ELF-1 (cell line): ENCODE results near the gene ISM1.

Source experiments
- DNase-seq: peaks from one replicate; pipeline ENCODE4 v3.0.0-alpha.2; 2016; ENCODE audit warnings: low read depth, low spot score

ISM1 gene

DNA sequence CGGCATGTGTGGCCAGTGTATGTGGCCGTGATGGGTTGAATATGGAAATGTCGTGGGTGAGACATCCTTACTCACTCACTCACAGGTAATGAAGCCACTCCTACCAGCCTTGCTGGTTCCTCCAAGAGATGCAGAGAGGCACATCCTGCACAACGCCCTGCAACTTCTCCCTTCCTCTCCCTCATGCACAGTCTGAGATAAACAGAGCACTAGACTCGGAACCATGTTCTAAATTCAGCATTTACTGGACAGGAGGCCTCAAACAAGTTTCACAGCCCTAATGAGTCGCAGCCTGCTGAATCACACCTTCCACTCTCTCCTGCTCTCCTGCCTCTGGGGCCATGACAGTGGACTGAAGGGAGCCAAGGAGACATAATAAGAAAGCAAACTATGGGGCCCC is 91.2 kb downstream of the ISM1 start:
- DNase-seq: no peak

DNA sequence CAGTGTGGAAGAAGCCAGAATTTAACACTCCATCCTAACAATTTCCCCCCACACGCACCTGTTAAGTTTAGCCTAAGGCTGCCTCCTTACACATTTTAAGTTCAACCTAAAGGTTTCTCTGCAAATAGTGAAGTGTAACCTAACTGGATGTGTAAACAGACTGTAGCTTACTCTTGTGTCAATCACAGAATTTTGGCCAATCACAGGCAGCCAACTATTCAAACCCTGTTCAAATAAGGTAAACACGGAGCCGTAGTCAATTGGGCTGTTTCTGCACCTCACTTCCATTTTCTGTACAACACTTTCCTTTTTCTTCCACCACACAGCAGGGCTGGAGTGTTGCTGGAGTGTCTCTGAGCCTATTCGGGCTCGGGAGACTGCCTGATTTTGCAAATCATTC is 92.1 kb downstream of the ISM1 start:
- no peak for DNase-seq

DNA sequence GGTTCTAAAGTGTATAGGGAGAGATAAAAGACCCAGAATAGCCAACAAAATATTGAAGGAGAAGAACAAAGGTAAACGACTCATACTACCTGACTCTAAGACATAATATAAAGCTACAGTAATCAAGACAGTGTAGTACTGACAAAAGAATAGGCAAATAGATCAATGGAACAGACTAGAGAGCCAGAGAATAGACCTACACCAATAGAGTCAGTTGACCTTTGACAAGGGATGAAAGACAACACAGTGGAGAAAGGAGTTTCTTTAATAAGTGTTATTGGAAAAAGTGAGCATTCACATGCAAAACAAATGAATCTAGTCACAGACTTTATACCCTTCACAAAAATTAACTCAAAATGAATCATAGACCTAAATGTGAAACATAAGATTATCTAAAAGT is 96.4 kb downstream of the ISM1 start:
- no peak for DNase-seq

DNA sequence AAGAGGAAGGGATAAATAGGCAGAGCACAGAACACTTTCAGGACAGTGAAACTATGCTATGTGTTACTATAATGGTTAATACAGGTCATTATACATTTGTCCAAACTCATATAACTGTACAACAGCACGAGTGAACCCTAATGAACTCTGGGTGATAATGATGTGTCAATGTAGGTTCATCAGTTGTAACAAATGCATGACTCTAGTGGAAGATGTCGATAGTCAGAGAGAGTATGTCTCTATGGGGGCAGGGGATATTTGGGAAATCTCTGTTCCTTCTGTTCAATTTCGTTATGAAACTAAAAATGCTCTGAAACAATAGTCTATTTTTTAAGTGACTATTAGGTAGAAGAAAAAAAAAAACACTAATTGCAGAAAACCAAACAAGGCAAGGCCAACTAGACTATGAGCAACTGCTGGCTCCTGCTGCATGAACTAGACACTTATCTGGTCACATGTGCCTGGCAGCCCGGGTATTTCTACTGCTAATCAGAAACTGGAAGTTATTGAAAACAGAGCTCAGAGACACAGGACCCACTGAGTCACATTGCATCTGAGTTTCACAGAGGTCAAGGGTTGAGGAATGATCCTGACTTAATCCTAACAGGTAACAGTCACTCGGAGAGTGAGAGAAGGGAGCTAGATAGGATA is 97.9 kb downstream of the ISM1 start:
- DNase-seq: no peak

DNA sequence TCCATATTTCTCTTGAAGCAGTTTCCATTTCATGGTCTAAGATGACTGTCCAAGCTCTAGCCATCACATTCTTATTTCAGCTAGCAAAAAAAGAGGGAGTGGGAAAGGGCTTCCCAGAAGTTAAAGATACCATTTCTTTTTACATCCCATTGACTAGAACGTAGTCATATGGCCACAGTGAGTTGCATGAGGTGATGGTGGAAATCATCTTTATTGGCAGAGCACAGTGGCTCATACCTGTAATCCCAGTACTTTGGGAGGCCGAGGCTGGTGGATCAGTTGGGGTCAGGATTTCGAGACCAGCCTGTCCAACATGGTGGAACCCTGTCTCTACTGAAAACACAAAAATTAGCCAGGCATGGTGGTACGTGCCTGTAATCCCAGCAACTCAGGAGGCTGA is 99.6 kb downstream of the ISM1 start:
- no peak for DNase-seq

DNA sequence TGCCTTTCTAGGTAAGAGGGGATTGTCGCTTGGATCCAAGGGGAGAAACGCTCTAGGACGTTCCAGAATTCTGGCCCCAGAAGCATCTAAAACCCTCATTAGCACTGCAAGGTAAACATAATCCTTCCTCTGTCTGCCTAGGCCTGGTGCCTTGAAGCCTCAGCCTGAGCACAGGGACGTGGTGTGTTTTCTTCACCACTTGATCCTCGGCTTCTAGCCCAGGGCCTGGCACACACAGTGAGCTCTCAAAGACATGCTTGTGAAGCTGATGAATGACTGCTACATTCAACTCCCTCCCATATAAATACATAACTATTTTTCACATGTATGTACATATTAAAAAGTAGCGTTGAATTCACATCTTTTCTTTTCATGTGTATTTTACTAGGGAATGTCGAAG is 100.3 kb downstream of the ISM1 start:
- DNase-seq: no peak

DNA sequence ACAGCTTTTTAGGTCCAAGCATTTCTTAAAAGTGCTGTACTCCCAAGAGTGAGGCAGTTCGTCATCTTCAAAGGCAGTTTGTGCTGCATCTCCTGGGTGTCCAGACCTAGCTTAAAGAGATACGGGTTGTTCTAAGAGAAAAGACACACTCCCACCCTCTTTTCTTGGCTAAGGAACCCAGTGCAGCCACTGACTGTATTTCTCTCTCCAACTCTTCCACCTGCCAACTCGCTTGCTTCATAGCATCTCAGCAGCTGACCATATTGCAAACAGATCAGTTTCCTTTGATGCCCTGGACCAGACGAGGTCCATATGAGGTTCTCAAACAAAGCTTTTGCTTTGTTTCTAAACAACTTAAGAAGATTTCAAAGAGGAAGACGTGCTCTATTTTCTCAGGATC is 101.1 kb downstream of the ISM1 start:
- DNase-seq: peak; percentile 18

DNA sequence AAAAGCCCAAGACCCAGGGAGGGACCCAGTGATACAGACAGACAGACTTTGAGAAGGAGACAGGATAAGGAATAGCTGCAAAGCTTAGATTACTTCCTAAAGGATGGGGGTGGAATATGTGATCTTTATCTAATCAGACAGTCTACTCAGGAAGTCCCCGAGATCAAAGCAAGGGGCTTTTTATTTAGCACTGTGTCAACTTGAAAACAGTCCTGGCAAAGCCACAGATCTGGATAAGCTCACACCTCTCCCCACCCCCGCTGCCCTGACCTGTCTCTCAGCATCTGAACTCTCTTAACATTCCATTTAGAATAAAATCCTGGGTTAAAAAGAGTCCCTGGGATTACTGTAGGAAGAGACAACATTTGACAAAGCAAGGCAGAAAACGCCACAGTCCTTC is 101.5 kb downstream of the ISM1 start:
- peak; percentile 75 for DNase-seq

DNA sequence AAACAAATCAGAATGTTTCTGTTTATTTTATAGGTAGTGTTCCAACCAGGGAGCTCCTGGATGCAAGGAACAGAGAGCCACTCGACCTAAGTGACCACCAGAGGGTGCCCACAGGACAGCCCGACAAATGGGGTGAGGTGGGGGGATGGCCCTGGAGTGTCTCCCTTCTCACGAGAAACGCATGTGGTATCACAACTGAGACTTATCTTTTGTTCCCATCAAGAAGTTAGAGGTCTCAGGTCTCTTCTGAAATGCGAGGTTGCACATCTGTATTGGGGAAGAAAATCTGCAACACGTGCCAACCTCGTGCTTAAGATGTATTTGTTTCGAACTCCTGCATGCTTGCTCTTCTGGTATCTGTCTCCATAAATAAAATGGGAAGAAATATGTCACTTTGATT is 104.0 kb downstream of the ISM1 start:
- DNase-seq: peak; percentile 54

DNA sequence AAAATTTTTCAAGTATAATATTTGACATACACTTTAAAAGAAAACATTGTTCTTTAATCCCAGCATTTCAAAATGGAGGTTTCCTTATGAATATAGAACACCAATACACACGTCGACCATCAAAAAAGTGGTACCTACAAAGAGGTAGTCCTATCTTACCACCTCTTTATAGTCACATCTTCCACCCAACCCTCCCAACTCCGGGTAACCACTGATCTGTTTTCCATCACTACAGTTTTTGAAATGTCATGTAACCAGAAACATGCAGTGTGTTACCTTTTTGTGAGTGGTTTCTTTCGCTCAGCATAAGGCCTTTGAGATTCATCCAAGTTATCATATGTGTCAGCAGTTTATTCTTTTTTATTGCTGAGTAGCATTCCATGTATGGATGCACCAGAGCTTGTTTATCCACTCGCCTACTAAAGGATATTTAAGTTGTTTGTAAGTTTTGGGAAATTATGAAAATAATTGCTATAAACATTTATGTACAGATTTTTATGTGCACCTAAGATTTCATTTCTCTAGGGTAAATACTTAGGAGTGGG is 104.8 kb downstream of the ISM1 start:
- DNase-seq: no peak

DNA sequence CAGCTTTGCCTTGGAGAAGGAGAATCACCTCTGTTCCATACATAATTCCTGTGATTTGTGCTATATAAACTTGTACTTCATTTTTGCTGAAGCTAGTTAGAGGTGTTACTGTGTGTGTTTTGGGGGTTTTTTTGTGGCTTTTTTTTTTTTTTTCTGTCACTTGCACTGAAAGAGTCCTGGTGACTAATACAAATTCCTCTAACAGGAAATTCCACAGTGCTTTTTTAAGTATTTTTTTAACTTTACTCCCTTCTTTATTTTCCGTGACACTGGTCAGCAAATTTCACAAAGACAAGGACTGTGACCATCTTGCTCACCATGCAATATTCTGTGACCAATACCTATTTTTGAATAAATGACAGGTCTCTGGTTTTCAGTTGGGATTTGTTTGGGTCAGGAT is 110.5 kb downstream of the ISM1 start:
- no peak for DNase-seq

DNA sequence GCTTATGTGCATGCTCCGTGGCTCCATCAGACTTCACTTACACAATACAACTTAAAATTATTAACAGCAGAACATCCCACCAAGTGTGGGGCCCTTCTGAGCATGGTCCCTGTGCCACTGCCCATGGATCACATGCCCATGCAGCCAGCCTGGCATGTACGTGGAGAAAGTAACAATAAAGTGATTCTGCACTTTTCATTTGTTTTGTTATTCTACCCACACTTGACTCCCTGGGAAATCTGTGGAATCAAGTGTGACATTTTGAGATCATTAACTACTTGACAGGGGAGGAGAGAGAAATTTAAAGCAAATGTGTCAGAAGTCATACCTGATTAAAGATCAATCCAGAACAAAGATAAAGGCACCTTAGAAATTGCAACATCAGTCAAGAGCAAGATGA is 112.0 kb downstream of the ISM1 start:
- DNase-seq: no peak

DNA sequence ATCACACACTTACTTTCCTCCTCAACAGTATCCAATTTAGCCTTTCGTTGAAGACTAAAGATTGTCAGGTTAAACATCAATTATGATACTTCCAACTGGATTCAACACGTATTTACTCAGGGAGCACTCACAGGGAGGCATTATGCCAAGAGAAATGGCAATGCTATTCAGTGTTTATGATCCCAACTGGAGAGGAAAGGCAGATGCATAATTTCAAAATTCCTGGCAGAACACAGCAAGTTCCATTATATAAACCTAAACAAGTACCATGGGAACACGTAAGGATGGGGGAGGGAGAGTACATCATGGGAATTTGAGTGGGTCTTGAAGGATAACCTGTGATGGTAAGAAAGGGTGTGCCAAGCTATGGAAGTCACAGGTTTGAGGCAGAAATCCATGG is 112.7 kb downstream of the ISM1 start:
- DNase-seq: no peak

DNA sequence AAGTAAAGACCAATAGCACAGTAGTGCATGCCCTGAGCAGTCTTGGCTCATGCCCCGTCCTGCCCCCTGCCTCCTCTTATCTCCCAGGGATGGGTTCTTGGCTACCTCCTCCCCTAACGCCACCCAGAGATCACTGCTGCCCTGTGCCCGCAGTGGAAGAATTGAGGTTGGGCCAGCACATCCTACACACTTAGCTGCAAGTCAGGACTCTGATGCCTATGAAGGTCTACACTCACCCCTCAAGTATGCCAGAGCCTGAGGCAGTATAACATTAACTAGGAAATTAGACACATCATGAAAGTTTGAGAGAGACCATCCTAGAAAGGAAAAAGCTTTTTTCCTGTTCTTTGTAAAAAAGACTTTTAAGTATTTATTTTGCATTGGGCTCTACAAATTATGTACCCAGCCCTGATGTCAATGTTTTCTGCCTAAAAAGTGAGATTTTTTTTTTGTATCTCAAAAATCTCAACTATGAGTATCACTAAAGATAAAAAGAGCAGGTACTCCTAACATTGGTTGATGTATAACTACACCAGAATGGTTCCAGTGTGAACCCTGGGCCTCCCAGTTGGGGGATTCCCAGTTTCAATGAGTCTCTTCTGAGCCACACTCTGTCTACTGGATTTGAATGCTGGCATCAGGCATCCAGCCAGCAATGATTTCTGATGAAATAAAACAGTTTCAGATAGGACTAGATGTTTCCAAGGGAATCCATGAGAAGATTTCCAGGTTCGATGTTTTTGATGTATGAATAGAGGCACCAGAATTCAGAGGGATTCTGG is 115.4 kb downstream of the ISM1 start:
- DNase-seq: no peak

DNA sequence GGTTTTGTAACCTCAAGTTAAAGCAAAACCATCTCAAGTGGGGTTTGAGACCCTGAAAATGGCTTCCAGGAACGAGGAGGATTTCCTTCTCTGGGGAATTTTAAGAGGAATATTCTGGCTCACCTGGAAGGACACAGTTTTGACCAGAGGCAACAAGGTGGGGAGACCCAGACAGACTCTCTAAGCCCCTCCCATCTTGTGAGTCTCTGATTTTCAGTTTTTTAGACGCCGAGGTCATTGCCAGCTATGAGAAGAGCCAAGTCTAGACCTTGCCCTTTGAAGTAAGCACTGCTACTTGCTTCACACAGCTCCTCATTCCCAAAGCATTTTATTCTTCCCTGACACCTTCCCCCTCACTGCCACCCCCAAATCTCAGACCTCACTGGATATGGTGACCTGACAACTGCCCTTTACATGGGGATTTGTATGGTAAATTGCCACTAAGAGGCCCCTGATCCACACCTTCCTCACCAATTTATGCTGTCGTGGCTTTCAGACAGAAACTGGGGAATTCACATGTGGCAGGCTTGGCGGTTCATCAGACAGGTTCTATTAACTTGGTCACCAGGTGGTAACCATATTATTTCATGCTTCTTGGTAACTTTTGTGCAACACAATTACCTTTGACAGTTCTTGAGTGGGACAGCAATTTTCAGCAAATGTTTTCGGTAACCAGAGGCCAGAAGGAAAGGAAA is 116.2 kb downstream of the ISM1 start:
- DNase-seq: no peak

DNA sequence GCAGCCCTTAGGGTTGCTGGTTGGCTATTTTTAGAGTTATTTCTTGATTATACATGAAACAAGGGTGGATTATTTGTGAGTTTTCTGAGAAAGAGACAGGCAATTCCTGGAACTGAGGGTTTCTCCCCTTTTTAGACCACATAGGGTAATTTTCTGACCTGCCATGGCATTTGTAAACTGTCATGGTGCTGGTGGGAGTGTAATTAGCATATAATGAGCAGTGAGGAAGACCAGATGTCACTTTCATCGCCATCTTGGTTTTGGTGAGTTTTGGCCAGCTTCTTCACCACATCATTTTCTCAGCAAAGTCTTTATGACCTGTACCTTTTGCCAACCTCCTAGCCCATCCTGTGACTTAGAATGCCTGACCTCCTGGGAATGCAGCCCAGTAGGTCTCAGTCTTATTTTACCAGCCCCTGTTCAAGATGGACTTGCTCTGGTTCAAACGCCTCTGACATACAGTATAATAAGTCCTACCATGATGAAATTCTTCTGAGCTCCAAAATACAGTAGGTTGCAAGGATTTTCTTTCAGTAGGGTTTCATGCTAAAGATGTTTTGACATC is 117.1 kb downstream of the ISM1 start:
- DNase-seq: no peak

DNA sequence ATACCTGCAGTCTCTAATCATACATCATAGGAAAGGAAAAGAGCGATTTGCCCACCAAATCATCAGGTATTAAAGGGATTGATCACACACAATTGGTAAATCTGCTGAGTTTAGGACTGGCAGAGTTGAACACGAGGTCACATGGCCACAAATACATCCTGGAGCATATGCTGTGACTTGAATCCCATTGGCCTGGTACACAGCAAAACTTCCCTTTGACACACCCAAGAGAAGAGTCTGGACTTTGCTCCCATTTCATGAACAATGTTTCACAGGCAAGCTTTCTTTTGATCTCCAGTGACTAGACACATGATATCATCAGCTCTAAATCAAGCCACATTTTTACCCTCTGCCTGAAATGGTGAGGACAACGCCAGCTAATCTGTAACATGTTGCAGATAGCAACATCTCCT is 117.9 kb downstream of the ISM1 start:
- DNase-seq: no peak

DNA sequence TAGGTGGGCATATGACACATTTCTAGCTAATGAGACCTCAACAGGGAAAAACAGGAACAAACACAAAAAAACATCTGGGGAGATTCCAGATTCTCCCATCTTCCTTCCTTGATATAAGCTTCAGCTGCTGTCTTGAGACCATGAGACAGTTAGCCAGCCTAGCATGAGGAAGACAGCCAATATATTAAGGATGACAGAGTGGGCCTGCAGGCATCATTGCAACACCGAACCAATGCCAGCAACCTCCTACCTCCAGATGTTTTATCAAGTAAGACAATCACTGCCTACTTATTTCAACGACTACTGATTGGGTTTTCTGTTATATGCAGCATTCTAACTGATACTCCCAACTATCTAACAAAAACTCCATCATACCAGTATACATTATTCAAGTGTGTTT is 119.0 kb downstream of the ISM1 start:
- DNase-seq: no peak

DNA sequence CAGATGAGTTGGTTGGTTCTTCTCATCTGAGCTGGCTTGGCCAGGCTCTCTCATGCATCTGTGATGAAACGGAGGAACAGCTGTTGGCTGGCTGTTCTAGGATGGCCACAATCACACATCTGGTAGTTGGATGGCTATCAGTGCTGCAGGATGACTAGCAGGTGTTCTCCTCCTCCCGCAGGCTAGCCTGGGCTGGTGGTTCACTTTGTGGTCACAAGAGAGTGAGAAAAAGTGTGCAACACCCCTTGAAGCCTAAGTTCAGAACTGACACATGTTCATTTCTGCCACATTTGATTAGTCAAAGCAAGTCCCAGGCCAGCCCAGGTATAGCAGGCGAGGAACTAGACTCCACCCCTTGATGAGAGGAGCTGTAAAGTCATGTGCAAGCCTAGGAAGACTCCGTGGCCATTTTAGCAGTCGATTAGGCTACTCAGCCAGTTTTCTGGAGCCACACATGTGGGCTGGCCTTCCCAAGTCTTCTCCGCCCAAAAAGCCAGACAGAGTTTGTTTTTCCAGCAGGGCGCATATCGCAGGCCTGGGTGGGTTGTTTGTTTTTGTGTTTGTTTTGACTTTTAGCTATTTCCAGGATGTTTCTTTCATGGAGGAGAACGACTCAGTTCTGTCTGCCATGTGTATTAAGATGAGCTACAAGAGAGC is 120.8 kb downstream of the ISM1 start:
- no peak for DNase-seq

DNA sequence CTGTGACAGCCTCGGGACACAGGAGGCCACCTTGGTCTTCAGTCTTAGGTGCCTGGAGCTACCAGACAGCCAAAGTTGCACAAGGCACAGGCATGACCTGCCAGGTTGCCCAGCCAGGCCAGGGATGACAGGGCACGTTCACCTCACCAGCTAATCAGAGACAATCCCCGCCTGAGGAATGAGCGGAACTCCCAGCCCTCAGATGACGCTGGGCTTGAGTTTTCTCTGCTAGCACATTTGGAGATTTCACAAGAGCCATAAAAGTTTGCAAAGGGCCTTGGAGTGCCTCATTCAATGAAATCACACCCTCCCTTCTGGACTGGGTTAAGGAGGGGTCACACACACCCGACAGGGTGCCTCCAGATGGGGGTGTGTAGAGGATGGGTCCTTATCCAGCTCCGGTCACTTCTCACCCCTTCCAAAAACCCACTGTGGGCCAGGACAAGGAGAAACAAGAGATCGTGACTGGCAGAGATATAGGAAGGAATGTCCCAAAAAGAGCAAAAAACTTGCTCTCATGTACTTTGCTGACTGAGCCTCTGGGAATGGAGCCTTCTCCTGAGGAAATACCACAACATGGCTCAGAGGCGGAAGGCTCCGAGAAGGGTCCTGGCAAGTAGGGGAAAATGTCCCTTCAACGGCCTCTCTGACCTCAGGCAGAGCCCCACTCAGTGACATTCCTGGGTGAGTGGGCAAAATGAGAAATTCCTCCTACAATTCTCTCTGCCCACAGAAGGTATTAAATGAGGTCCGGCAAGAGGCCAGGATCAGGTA is 121.6 kb downstream of the ISM1 start:
- DNase-seq: peak; percentile 62

DNA sequence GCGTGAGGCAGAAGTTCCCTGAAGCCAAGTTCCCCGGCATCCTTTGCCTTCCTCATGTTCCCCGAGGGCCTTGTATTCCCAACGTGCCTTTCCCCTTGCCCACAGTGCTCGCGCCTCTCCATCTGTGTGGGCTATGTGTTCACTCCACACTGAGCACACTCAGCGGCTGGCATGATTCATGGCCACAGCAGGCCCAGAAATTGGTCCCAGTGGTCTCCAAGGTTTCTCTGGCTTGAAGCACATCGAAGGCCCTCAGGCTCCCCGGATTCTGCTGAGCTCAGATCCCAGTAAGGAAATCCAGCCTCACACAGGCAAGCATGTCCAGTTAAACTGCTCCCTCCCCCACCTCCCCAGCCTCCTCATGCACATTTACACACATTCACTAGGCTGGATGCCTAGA is 123.6 kb downstream of the ISM1 start:
- peak; percentile 42 for DNase-seq
